ENCODE data around the gene UBE2E2. TPM values are rescaled to one million over a fixed set of nuclear protein-coding genes. Genes with fewer than 3 reads are reported as not detected.
A peak's percentile ranks its signal among the peaks of the same experiment; 100 is the strongest.

Gene UBE2E2
- total RNA-seq, 1 donor from 2014 or later, result 28.1 TPM

DNA sequence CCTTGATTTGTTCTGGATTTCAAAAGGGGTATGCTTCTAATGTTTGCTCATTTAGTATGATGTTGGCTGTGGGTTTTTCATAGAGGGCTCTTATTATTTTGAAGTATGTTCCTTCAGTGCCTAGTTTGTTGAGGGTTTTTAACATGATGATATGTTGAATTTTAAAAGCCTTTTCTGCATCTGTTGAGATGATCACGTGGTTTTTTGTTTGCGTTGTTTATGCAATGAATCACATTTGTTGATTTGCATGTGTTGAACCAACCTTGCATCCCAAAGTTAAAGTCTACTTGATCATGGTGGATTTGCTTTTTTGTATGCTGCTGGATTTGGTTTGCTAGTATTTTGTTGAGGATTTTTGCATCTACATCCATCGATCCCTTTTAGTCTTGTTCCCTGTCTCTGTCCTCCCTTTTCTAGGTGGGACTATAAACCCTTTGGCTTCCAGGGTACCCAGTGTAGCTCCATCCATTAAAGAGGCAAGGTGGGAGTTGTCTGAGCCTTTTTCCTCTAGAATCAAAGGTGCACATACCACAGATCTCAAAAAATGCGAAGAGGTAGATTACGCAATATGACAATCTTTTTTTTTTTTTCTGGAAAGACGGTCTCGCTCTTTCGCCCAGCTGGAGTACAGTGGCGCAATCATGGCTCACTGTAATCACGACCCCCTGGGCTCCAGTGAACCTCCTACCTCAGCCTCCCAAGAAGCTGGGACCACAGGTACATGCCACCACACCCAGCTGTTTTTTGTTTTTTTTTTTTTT, 381.0 kb downstream of the UBE2E2 start:
- no peak for DNase-seq (ENCODE audit: low read depth in 2 of 2)

DNA sequence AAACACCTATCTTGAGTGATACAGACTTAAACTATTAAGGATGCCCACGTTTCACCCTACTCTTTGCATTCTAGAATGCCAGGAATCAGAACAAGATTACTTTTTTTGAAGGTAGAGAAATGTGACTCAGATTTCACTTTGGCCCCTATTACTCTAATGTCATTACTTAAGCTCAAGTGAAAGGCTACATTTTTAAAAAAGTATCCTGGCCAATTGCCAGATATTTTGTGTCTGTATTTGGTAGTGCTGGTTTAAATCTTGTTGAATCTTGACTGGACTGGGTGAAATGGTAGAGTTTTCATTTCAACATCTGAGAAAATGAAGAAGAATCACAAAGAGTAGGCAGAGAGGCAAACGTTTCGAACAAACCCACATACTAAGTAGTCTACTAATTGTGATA, 384.4 kb downstream of the UBE2E2 start:
- no peak for DNase-seq (ENCODE audit: low read depth in 2 of 2)

DNA sequence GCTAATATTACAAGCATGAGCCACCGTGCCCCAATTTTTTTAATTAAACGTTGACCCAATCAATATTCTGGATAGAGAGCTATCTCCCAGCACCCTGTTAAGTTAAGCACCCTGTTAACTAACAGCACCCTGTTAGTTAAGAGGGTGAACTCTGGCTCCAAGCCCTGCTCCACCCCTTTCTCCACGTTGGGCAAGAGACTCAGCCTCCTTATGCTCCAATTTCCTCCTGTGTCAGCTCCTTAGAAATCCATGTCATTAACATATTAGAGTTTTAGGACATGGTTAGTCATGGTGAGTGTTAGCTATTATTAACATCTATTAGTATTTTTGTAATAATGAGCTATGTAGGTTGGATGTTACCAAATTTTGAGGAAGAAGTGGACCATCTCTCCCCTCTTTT, 385.4 kb downstream of the UBE2E2 start:
- no peak for DNase-seq (ENCODE audit: low read depth in 2 of 2)

DNA sequence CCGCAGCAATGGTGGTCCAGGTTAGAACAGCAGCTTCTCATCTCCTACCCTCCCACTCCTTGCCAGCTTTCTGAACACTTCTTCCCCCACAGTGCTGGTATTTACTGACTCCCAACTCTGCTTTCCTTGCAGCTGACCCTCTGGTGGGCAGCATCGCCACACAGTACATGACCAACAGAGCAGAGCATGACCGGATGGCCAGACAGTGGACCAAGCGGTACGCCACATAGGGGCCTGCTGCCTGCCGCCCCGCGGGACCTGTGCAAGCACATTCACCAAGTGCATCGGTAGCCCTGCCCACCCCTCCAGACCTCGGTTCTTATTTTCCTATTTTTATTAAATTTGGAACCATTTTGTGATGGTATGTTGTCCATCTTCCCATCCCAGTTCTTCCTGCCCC, 386.5 kb downstream of the UBE2E2 start:
- DNase-seq (ENCODE audit: low read depth in 2 of 2), result no peak

DNA sequence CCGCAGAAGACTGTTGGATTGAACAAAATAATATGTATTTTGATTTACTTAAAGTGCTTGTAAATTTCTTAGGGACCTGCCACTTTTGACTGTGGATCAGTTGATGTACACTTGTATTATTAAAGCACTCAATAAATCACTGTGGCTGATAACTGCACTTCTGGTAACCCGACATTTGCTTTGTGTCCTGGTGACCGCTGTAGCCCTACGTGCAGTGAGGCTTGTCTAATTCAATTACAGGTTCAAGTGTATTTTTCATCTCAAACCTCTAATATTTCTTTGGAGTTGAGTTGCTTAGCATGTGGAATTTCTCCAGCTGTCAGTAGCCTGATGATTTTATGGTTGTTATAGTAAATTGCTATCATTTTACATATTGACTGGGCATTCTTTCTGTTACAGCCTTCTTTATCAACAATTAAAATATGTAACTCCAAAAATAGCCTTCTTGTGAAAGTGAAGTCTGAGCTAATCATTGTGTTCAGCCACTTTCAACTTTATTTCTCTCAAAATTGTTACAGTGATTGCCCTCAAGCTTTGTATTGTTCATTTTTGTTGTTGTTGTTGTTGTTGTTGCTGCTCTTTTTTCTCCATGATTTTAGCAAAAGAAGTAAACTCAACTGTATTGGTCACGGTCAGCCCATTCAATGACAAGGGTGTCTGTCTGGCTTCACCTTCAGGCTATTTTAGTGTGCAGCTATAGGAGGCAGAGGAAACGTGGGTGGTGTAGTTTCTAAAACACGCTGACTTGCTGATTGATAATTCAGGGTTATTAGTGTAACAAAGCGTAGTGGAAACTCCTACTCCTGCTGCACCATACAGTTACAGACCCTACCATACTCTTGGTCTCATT, 387.5 kb downstream of the UBE2E2 start:
- no peak for DNase-seq (ENCODE audit: low read depth in 2 of 2)

DNA sequence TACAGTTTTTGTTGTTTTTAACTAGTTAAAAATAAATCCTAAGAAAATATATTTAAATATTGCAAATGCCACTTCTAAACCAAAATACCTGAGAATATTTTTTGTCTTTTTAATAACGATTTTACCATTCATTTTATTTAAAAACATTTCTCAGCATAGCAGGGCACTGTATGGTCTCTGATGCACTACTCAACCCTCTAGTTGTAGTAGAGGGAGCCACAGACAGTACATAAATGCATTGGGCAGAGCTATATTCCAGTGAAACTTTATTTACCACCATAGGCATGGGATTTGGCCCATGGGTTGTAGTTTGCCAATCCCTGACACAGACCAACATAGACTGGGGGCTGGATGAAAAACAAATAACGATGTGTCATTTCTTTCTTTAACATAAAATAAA, 388.2 kb downstream of the UBE2E2 start:
- DNase-seq (ENCODE audit: low read depth in 2 of 2), result no peak

DNA sequence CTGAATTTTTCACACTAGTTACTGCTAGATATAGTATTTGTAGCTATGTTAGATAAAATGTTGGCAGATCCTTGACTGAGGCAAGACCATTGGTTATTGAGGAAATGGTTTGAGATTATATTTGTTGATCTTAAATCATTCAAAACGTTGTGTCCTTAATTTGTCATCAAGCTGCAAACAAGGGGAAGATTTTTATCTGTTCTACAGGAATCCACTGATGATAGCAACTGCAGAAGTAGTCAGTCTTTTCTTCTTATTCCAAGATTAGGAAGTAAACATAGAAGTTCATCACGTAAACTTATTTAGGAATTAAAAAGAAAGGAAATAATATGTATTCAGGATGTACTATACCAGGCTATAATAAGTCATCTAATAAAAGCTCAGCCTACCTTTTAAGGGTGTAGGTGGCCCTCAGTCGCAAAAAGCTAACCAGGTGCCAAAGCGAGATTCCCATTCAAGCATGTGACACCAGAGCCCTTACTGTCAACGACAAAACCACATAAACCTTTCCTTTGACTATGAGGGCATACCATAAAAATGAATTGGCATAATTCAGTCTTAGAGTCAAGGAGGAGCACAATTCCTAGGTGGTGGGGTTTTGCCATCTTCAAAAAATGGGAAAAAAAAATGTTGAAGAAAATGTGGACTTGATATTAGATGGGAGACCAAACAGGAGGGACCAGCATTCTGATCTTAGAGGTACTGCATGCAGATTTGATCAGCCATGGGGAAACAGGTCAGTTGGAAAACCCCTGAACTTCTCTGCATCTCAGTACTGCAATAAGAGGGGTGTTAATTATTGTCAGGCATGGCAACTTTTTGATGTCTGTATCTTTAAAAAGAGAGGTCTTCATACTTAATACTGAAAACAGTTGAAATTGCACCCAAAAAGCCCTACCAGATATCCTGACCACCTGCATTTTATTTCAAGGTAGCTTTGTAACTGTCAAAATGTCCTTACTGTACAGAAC, 390.1 kb downstream of the UBE2E2 start:
- no peak for DNase-seq (ENCODE audit: low read depth in 2 of 2)

DNA sequence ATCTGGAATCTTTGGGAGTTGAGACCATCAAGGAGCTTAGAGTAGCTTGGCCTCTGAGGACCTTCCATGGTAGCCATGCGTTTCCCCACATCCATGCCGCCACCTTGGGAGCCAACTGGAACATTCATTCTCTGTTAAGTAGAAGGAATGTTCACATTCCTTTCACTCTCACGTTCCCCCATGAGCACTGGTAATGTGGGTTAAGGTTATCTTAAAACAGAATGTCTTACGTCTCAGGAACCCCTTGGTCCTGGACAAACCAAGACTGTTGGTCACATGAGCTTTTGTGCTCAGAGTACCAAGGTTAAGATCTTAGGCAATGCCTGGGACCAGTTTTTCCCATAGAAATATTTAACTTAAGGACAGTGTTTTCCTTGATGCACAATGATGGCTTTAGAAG, 390.9 kb downstream of the UBE2E2 start:
- no peak for DNase-seq (ENCODE audit: low read depth in 2 of 2)

DNA sequence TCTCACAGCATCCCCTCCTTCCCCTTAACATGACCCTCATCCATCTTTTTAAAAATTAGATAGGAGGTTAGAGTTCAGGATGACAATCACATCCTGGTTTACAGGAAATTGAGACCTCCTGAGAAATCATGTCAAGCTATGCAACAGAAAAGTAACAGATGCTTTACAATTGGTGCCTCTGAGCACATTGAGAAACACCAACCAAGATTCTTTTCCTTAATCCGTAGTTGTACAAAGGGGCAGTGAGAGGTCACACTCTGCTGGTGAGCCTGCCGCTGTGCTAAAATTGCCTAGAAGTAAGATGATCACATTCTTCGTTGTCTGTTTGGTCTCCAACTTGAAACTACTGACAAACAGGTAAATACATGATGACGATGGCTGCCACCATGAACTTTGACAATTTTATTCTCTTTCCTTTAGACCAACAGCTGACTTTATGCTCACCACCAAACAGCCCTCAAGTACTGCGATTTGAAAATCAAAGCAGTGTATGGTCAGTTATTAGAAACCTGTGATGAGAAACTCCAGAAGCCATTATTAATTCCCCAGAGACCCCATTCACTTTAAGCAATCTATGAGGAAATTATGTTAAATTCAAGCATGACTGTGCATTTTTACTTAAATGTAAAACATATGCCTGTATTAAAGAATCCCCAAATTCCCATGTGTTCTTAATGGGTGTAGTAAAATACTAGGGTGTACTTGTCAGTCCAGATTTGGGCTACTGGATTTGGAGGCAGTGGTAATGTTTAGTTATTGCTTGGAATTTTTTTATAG, 392.0 kb downstream of the UBE2E2 start:
- DNase-seq (ENCODE audit: low read depth in 2 of 2), result no peak

DNA sequence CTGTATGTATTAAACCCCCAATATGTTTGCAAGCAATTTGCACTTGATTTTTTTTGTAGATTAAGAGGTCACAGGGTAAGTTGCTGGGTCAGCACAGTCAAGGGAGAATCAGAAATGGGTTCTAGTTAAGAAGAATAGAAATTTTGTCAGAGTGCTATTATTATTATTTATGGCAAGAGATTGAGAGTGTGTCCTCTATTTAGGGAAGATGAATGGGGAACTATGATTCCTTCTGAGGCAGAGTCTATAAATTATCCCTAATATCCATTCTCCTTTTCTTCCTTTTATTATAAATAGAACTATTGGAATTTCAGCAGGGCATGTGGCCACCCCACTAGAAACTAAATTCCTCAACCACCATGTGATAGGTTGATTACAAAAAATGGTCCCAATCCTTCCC, 392.7 kb downstream of the UBE2E2 start:
- DNase-seq (ENCODE audit: low read depth in 2 of 2), result no peak

DNA sequence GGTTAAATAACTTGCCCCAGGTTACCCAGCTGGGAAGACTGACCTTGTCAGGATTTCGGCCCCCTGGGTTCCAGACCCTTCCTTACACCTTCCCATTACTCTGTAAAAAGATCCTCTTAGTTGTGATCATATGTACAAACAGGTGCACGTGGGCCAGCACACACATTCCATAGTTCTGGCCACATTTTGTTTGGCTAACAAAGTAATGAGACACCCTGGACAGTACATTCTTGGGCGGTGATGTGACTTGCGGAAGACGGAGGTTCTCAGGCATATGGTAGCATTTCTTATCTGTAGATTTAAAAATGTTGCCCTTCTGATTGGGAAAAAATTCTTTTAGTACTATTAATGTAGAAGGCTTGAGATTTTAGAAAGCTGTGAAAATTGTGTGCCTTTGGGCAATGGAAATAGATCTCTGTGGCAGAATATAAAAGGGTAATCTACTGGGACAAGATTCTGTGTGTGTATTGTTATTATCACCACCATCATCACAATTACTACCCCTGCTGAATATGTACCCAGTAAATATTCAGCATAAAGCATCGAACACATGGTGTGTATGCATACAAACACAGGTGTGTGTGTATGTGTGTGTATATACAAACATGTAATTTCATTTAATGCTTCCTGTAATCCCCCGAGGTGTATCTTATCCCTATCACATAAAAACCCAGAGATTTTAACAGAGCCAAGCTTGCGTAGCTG, 397.2 kb downstream of the UBE2E2 start:
- DNase-seq (ENCODE audit: low read depth in 2 of 2), result peak in 1 of 2 donors; percentile 11

DNA sequence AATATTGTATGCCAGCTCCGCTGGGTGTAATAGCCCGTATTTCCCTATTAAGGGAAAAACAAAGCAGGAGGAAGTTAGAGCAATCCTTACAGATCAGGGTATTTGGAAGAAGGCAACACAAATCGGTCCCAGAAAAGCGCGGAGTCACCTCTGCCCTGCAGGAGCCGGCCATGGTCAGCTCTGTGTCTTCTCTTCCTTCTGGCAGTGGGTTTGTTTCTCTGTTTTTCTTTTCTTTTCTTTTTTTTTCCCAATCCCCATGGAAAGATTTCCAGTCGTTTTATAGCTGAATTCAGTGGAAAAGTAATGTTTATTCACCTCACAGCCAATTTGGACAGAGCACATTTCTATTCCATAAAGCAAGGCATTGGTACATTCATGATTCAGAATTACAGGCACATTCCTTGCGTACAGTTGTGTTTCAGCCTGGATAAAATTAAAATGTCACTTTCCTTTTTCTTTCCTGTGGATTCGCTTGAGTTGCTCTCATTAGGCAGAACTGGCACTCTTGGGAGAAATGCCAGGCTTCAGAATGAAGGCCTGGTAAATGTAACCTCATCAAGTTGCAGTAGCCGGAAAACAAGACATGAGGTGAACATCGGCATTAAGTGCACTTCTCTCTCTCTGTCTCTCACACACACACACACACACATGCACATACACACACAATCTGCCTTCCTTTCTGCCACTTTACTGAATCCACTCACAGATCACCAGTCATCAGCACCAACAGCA, 398.1 kb downstream of the UBE2E2 start:
- DNase-seq (ENCODE audit: low read depth in 2 of 2), result no peak

DNA sequence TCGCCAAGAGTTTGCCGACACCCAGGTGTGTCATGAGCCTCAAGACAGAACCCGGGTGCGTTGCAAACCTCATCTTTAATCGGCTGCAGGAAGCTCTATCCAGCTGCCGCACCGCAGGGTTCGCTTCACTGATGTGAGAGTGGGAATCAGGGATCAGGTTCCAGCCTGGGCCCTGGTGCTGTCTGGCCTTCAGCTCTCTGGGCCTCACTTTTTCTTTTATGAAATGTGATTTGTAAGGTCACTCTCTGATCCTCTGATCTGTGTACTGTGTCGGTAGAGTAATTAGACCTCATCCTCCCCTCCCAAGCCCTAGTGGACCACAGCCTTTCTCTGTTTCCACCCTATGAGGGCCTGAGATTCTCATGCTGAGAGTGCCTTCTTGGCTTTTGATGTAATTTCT, 399.8 kb downstream of the UBE2E2 start:
- no peak for DNase-seq (ENCODE audit: low read depth in 2 of 2)

DNA sequence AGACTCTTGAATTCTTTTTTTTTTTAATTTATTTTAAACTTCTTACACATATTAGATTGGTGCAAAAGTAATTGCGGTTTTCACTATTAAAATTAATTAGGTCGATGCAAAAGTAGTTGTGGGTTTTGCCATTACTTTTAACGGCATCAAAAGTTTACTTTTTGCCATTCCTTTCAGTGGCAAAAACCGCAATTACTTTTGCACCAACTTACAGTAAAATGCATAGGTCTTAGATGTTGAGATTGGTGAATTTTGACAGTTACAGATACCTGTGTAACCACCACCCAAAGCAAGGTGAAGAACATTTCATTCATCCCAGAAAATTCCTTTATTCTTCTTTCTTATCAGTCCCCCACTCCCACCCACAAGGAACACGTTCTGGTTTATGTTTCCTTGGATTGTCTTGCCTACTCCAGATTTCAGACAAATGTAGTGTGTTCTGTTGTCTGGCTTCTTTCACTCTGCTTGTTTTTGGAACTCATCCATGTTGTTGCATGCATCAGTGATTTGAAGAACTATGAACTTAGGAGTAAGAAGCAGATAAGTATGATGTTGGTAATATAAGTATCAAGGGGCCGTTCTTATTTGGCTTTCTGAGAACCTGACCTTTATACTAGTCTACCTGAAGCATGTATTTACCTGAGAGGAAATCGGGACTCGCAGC, 404.2 kb downstream of the UBE2E2 start:
- no peak for DNase-seq (ENCODE audit: low read depth in 2 of 2)

DNA sequence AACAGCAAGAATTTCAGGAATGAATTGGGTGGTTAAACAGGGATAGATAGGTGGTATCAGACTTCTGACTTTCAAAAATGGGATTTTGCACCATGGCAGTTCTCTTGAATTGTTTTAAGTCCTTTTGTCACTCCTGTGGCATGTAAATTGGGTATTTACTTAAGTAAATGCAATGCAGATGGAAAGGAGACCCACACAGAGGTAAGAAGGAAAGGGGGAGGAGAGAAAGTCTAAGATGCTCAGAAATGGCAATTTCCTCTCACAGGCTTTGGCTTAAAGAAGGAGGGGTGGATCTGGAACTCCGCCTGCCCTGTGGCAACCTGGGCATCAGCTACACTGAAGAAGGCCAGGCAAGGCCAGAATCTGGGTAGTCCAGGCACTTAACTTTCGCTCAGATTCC, 405.5 kb downstream of the UBE2E2 start:
- DNase-seq (ENCODE audit: low read depth in 2 of 2), result no peak

DNA sequence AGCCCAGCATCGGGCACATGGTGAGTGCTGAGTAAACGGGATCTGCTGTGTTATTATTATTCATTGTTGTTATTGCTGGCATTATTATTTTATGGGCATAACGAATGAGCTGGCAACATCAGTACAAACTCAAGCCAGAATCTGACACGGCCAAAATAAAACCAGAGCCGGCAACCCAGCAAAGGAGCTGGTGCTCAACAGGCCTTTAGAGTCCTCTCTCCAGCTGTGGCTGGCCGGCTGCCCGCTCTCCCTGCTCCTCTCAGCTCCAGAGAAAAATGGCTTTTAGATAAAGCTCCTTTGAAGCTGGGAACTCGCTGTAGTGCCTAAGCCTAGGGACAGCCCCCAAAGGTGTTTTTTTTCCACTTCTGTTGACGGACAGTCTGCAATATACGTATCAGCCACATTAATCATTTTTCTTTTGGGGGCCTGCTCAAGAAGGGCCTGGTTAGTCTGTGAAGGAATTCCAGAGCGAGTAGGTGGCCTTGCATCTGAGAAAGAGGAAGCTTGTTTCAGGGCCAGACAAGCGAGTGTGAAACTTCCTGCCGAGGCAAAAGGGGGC, 408.7 kb downstream of the UBE2E2 start:
- DNase-seq (ENCODE audit: low read depth in 2 of 2), result peak in 1 of 2 donors; percentile 38

DNA sequence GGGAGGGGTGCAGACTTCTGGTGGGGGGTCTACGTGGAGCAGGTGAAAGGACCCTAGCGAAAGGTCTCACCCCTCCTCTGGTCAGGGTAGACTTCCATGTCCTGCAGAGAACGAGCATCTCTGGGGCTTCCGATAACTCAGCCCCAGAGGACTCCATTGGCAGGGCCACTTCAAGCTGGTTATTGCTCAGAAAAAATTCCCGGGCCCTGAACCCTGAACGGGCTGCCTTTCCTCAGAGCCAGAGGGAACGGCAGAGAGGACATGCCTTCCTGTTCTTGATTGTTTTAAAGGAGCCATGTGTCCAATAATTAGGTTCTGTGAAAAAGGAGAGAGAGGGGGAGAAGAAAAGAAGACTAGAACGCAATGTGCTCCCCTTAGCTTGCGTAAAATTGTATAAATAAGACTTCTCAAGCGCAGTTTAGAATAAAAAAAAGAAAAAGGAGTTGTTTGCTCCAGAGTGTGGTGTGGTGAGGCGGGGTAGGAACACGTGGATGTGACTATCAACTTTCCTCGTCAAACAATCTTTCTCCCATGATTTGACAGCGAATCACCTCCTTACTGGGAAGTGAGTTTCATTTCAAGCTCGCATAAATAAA, 409.3 kb downstream of the UBE2E2 start:
- peak in 1 of 2 donors; percentile 44 for DNase-seq (ENCODE audit: low read depth in 2 of 2)

DNA sequence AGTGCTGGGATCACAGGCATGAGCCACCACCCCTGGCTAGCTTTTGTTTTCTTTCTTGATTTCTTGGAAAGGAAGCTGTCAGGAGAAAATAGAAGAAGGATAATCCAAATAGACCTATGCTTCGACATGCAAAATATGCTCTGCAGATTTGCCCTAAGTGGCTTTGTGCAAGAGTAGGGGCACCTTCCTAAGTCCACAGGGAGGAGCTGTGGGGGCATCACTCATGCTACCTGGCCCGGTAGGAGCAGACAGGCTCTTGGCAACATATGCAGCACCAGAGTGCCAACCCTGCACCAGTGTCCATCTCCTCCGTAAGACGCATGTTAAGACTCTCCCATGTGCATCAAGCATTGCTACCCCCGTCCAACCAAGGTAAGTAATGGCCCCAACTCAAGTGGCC, 411.9 kb downstream of the UBE2E2 start:
- no peak for DNase-seq (ENCODE audit: low read depth in 2 of 2)

All from dermis microvascular lymphatic vessel endothelial cell (primary cell).